Stomach (tissue), 4 donors: ENCODE data around the gene RAB4A.

Experiments used
- CTCF ChIP-seq, 7 experiments: fragments of 450-650 bp in 4 of 7; fragments of 200-600 bp in 3 of 7; sonication (generic) in 3 of 7; IDR thresholded peaks; one replicate each; pipeline ENCODE4 v1.5.1; 2016 to 2019; ENCODE audit warnings: antibody characterized with exemption in 7 of 7, control low read depth in 2 of 7, mild to moderate bottlenecking in 1 of 7
- EP300 ChIP-seq: sonication (generic); formaldehyde crosslinking; IDR thresholded peaks from one replicate; pipeline ENCODE4 v1.6.1; 2017; ENCODE audit warnings: antibody characterized with exemption
- POLR2A ChIP-seq, 4 donors: fragments of 450-650 bp; IDR thresholded peaks; one replicate each; pipeline ENCODE4 v1.6.1; 2016; ENCODE audit warnings: antibody characterized with exemption in 4 of 4, control low read depth in 2 of 4, mild to moderate bottlenecking in 1 of 4, moderate library complexity in 1 of 4

DNA sequence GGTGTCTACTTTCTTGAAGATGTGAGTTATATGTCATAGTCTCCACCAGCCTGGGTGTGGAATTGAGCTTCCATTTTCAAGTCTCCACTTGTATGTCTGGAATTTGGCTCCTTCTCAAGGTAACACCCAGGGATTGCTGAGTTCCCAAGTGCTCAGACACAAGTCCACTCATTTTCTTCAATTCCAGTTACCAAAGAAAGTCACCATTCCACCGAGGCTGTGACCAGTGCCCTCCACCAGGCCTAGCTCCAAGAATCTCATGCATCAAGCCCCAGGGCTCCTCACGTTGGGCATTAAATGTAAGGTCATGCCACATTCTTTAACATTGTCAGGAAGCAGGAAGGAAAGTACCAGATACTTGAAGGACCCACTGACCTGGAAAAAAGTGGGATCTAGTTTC lies 2.4 kb upstream of the RAB4A start:
- TF ChIP-seq POLR2A (IDR thresholded peaks at IDR 0.05) (no peak), CTCF (IDR thresholded peaks at IDR 0.05) (no peak), EP300 (no peak)
